ENCODE data around the gene HAUS3. TPM values are rescaled to one million over a fixed set of nuclear protein-coding genes. Genes with fewer than 3 reads are reported as not detected.
"Not testable (repeated sequence)": the region's sequence is repeated elsewhere in the genome, so short reads cannot be mapped to it uniquely, and the experiment has no call there.

HAUS3 gene
- total and polyA plus RNA-seq, 2 experiments from 2014 or later, result 7.1 to 9.8 TPM

DNA sequence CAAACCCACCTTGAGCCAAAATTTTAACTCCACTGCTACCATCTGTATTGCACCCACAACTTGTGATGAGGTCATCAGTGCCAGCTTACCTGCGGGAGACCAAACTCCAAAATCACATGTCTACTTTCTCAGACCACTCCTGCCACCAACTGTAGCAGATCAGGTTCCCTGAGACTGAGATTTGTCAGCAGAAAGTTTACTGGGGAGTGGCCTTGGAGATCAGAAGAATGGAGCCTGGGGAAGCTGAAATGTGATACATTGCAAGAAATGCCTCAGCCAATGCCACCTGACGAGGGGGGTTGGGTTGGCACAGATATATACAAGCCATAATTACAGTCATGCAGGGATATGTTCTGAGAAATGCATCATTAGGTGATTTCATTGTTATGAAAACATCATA, 19.1 kb downstream of the HAUS3 start:
- H3K79me2 ChIP-seq, result no peaks in the 10 kb centered on the region
- H3K27ac ChIP-seq, result no peak overlapping the region
- no peak overlapping the region for H3K4me3 ChIP-seq
- no peaks in the 10 kb centered on the region for H4K20me1 ChIP-seq (ENCODE audit: insufficient read depth, poor library complexity, severe bottlenecking)
- no peak overlapping the region for H3K4me2 ChIP-seq
- no peak for TF ChIP-seq EZH2phosphoT487 (IDR thresholded peaks at IDR 0.05; ENCODE audit: low read depth, severe bottlenecking, unreplicated experiment)
- TF ChIP-seq, protein P1, sequence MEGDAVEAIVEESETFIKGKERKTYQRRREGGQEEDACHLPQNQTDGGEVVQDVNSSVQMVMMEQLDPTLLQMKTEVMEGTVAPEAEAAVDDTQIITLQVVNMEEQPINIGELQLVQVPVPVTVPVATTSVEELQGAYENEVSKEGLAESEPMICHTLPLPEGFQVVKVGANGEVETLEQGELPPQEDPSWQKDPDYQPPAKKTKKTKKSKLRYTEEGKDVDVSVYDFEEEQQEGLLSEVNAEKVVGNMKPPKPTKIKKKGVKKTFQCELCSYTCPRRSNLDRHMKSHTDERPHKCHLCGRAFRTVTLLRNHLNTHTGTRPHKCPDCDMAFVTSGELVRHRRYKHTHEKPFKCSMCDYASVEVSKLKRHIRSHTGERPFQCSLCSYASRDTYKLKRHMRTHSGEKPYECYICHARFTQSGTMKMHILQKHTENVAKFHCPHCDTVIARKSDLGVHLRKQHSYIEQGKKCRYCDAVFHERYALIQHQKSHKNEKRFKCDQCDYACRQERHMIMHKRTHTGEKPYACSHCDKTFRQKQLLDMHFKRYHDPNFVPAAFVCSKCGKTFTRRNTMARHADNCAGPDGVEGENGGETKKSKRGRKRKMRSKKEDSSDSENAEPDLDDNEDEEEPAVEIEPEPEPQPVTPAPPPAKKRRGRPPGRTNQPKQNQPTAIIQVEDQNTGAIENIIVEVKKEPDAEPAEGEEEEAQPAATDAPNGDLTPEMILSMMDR (IDR thresholded peaks at IDR 0.05; ENCODE audit: poor library complexity), result no peak
- TF ChIP-seq EZH2 (IDR thresholded peaks at IDR 0.05; ENCODE audit: borderline replicate concordance), result no peak
- no peaks in the 10 kb centered on the region for H3K9me2 ChIP-seq (replicated peaks; ENCODE audit: insufficient read depth)
- H3K27me3 ChIP-seq, result no peaks in the 10 kb centered on the region
- H2AFZ ChIP-seq, result no peak overlapping the region
- 95% methylated on average over 2 of the region's 2 CpGs for WGBS (ENCODE audit: low lambda C conversion rate, missing lambda C conversion rate)
- DNase-seq (ENCODE audit: low spot score), result no peak
- no peaks in the 10 kb centered on the region for H3K9me3 ChIP-seq (ENCODE audit: low read depth)
- H3K36me3 ChIP-seq (replicated peaks; ENCODE audit: insufficient read depth, low read depth), result no peaks in the 10 kb centered on the region
- no peaks in the 10 kb centered on the region for H3K4me1 ChIP-seq (ENCODE audit: insufficient read depth)

DNA sequence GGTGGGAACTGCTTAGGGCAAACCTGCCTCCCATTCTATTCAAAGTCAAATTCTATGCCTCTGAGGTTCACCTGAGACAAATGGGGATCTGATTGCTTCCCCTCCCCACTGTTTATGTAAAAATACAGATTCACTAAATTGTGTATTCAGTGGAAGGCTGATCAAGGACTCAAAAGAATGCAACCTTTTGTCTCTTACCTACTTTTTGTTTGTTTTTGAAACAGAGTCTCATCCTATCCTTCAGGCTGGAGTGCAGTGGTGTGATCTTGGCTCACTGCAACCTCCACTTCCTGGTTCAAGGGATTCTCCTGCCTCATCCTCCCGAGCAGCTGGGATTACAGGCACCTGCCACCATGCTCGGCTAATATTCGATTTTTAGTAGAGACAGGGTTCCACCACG, 20.5 kb downstream of the HAUS3 start:
- H3K4me3 ChIP-seq; H3K79me2 ChIP-seq; H3K36me3 ChIP-seq (replicated peaks; ENCODE audit: insufficient read depth, low read depth); H3K9me2 ChIP-seq (replicated peaks; ENCODE audit: insufficient read depth); H2AFZ ChIP-seq; H3K4me2 ChIP-seq; H3K9me3 ChIP-seq (ENCODE audit: low read depth); H4K20me1 ChIP-seq (ENCODE audit: insufficient read depth, poor library complexity, severe bottlenecking); H3K27me3 ChIP-seq; H3K4me1 ChIP-seq (ENCODE audit: insufficient read depth); DNase-seq (ENCODE audit: low spot score); H3K27ac ChIP-seq: not testable (repeated sequence)
- WGBS (ENCODE audit: low lambda C conversion rate, missing lambda C conversion rate), result 60% methylated on average over 4 of the region's 4 CpGs

DNA sequence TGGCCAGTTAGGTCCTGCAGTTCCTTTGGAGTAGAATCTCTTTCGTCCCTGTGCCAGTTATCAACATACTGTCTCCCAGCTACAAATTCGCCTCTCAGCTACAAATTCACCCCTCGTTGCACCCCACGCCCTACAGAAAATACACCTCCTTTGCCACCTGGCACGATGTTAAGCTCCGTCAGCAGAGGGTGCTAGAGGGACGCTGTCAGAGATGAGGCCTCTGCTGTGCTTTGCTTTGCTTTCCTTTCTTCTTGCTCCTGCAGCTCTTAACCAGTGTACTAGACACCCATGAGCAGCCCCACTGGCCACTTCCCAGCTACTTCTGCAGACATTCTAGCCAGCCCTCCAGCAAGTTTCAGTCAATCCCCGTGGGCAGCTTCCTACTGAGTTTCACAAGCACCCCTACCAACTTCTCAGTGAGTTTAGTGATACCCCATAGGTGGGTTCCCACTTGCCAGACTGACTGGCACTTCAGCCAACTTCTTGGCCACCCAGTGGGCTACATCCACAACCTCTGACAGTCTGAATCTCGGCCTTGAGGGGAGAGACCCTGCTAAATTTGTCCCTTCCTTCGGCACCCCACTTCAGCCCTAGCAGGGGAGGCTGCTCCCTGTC, 21.8 kb downstream of the HAUS3 start:
- no peak overlapping the region for H2AFZ ChIP-seq
- DNase-seq (ENCODE audit: low spot score), result peak; percentile 88
- H3K4me1 ChIP-seq (ENCODE audit: insufficient read depth), result no peaks in the 10 kb centered on the region
- 18% methylated on average over 10 of the region's 10 CpGs for WGBS (ENCODE audit: low lambda C conversion rate, missing lambda C conversion rate)
- no peaks in the 10 kb centered on the region for H3K27me3 ChIP-seq
- no peaks in the 10 kb centered on the region for H3K36me3 ChIP-seq (replicated peaks; ENCODE audit: insufficient read depth, low read depth)
- H3K79me2 ChIP-seq, result no peaks in the 10 kb centered on the region
- no peak for TF ChIP-seq EZH2phosphoT487 (IDR thresholded peaks at IDR 0.05; ENCODE audit: low read depth, severe bottlenecking, unreplicated experiment)
- TF ChIP-seq, protein P1 (IDR thresholded peaks at IDR 0.05; ENCODE audit: poor library complexity), result peak; percentile 89
- H3K27ac ChIP-seq, result no peak overlapping the region
- no peaks in the 10 kb centered on the region for H4K20me1 ChIP-seq (ENCODE audit: insufficient read depth, poor library complexity, severe bottlenecking)
- H3K4me3 ChIP-seq, result no peak overlapping the region
- no peaks in the 10 kb centered on the region for H3K9me3 ChIP-seq (ENCODE audit: low read depth)
- no peak overlapping the region for H3K4me2 ChIP-seq
- no peaks in the 10 kb centered on the region for H3K9me2 ChIP-seq (replicated peaks; ENCODE audit: insufficient read depth)

GRCh38 chr4:2219233-2219760, 22.6 kb downstream of the HAUS3 start:
- TF ChIP-seq EZH2 (IDR thresholded peaks at IDR 0.05; ENCODE audit: borderline replicate concordance) (no peak), EZH2phosphoT487 (IDR thresholded peaks at IDR 0.05; ENCODE audit: low read depth, severe bottlenecking, unreplicated experiment) (no peak)
- TF ChIP-seq, protein P1 (IDR thresholded peaks at IDR 0.05; ENCODE audit: poor library complexity), result no peak
- no peak for DNase-seq (ENCODE audit: low spot score)
- H4K20me1 ChIP-seq (ENCODE audit: insufficient read depth, poor library complexity, severe bottlenecking), result no peaks in the 10 kb centered on the region
- H2AFZ ChIP-seq, result no peak overlapping the region
- no peak overlapping the region for H3K27ac ChIP-seq
- H3K4me3 ChIP-seq, result no peak overlapping the region
- no peaks in the 10 kb centered on the region for H3K9me3 ChIP-seq (ENCODE audit: low read depth)
- H3K9me2 ChIP-seq (replicated peaks; ENCODE audit: insufficient read depth), result no peaks in the 10 kb centered on the region
- H3K4me2 ChIP-seq, result no peak overlapping the region
- H3K4me1 ChIP-seq (ENCODE audit: insufficient read depth), result no peaks in the 10 kb centered on the region
- 87% methylated on average over 6 of the region's 6 CpGs for WGBS (ENCODE audit: low lambda C conversion rate, missing lambda C conversion rate)
- H3K79me2 ChIP-seq, result no peaks in the 10 kb centered on the region
- no peaks in the 10 kb centered on the region for H3K27me3 ChIP-seq
- no peaks in the 10 kb centered on the region for H3K36me3 ChIP-seq (replicated peaks; ENCODE audit: insufficient read depth, low read depth)

Data from hepatocyte (in vitro differentiated cells).